Activated T-helper 9 cell treated with anti-CD3 and anti-CD28 coated beads, Interleukin-2, amount 50 U/mL, for 16 hours (primary cell): Measurements from ENCODE around the gene SCAF4.
"Not testable (repeated sequence)": the region's sequence is repeated elsewhere in the genome, so short reads cannot be mapped to it uniquely, and the experiment has no call there.

Experiments used
- DNase-seq: peaks from one replicate; pipeline ENCODE4 v3.0.0-alpha.2; 2020; ENCODE audit warnings: low read depth

Gene SCAF4

DNA sequence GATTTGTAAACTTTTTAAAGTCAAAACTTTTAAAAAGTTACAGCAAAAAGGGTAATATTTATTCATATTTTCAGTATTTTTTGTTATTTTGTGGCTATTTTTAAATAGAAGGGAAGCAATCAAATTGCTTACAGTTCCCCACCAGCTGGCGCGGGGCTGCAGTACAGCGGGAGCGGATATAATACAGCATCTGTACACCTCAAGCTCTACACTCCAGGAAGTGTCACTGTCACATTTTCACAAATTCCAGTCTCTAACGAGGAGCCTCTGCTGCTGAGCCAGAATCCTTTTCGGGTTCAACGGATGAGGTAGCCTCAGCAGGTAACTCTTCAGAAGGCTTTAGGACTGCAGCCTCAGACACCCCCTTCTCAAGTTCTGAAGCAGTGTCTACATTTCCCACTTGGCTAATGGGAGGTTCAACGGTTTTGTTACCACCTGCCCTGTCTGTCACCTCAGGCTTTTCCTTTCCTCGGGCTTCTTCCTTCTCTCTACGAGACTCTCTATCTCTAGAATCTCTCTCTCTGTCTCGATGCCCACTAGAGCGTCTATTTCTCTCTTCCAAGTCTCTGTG, 60.7 kb downstream of the SCAF4 start:
- no peak for DNase-seq

DNA sequence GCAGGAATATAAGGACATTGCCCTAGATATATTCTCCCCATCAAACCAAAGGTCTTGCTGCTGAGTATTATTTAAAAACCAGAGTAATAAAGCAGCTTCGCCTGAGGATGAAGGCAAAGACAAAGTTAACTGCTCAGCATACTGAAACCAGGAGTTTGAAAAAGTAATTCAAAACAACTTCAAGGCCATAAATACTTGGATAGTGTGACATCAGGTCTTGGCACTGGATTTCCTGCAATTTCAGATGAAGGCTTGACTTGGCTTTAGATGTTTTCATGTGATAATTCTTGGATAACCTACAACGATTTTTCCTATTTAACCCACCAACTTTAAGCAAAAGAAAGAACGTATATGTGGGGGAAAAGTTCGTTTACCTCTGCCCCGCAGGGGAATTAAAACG, 61.8 kb downstream of the SCAF4 start:
- DNase-seq, result no peak

DNA sequence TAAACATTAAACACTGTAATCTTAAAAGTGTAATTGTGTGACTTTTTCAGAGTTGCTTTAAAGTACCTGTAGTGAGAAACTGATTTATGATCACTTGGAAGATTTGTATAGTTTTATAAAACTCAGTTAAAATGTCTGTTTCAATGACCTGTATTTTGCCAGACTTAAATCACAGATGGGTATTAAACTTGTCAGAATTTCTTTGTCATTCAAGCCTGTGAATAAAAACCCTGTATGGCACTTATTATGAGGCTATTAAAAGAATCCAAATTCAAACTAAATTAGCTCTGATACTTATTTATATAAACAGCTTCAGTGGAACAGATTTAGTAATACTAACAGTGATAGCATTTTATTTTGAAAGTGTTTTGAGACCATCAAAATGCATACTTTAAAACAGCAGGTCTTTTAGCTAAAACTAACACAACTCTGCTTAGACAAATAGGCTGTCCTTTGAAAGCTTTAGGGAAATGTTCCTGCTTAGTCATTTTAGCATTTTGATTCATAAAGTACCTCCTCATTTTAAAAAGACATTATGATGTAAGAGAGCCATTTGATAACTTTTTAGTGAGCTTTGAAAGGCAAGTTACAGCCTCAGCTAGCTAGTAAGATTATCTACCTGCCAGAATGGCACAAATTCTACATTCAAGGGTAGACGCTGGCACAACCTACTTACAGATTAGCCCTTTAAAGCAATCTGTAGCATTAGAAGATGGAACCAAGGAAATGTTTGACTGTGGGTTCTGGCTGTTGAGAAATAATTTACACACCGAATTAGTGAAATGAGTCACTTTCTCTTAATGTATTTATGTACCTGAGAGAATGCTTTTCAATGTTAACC, 63.0 kb downstream of the SCAF4 start:
- DNase-seq, result no peak

DNA sequence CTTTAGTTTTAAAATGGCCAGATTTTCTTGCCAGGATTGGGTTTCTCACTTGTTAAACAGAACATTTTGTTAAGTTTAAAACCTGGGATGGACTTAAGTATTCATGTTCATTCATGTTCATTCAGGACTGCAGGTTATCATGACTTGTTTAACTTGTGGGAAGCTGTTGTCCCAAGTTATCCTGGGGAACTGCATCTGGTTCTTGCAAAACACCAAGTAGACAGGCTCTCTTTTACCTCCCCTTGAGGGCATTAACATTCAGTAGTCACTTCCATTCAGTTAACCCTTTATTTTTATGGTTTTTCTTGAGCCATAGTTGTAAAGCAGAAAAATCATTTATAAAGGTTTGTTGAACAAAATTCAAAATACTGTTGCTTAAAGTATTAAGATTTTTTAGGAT, 64.3 kb downstream of the SCAF4 start:
- no peak for DNase-seq

DNA sequence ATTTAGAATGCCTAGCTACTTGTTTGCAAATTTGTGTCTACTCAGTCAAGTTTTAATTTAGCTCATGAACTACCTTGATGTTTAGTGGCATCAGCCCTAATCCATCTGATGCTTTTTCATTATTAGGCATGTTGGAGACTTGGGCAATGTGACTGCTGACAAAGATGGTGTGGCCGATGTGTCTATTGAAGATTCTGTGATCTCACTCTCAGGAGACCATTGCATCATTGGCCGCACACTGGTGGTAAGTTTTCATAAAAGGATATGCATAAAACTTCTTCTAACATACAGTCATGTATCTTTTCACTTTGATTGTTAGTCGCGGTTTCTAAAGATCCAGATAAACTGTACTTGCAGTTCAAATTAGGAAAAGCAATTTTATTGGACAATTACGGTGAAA, 64.8 kb downstream of the SCAF4 start:
- DNase-seq, result no peak

GRCh38 chr21:31666445-31667010, 65.4 kb downstream of the SCAF4 start:
- DNase-seq, result no peak

DNA sequence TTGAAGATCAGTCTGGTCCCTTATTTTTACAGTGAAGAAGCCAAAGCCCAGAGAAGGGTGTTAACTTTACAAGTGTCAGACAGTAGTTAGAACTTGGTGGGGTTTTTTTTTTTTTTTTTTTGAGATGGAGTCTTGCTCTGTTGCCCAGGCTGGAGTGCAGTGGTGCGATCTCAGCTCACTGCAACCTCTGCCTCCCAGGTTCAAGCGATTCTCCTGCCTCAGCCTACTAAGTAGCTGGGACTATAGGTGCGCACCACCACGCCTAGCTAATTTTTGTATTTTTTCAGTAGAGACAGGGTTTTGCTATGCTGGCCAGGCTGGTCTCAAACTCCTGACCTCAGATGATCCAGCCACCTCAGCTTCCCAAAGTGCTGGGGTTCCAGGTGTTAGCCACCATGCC, 66.0 kb downstream of the SCAF4 start:
- DNase-seq, result not testable (repeated sequence)

GRCh38 chr21:31665397-31665796, 66.5 kb downstream of the SCAF4 start:
- DNase-seq, result no peak

DNA sequence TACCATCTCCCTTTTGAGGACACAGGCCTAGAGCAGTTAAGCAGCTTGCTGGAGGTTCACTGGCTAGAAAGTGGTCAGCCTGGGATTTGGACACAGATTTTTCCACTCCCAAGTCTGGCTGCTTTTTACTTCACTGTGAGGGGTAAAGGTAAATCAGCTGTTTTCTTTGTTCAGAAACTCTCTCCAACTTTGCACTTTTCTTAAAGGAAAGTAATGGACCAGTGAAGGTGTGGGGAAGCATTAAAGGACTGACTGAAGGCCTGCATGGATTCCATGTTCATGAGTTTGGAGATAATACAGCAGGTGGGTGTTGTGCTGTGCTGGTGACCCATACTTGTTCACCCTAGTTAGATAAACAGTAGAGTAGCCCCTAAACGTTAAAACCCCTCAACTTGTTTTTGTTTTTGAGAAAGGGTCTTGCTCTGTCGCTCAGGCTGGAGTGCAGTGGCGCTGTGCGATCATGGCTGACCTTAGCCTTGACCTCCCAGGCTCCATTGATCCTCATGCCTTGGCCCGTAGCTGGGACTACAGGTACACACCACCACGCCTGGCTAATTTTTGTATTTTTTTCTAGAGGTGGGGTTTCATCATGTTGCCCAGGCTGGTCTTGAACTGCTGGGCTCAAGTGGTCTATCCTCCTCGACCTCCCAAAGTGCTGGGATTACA, 68.2 kb downstream of the SCAF4 start:
- no peak for DNase-seq

- no peak for DNase-seq
Observed at GRCh38 chr21:31660591-31660990, 71.3 kb downstream of the SCAF4 start.

- DNase-seq, result no peak
Observed at GRCh38 chr21:31660259-31660565, 71.7 kb downstream of the SCAF4 start.

- DNase-seq, result peak; percentile 94
Observed at GRCh38 chr21:31659536-31660258, 72.2 kb downstream of the SCAF4 start, which contains the start of gene SOD1. Gene SOD1 (plus strand): TSS chr21:31659693. CDS start chr21:31659770, 77 bp downstream.

GRCh38 chr21:31659286-31659535, 72.7 kb downstream of the SCAF4 start:
- DNase-seq, result no peak

- DNase-seq, result no peak
Observed at GRCh38 chr21:31658053-31658452, 73.9 kb downstream of the SCAF4 start.

DNA sequence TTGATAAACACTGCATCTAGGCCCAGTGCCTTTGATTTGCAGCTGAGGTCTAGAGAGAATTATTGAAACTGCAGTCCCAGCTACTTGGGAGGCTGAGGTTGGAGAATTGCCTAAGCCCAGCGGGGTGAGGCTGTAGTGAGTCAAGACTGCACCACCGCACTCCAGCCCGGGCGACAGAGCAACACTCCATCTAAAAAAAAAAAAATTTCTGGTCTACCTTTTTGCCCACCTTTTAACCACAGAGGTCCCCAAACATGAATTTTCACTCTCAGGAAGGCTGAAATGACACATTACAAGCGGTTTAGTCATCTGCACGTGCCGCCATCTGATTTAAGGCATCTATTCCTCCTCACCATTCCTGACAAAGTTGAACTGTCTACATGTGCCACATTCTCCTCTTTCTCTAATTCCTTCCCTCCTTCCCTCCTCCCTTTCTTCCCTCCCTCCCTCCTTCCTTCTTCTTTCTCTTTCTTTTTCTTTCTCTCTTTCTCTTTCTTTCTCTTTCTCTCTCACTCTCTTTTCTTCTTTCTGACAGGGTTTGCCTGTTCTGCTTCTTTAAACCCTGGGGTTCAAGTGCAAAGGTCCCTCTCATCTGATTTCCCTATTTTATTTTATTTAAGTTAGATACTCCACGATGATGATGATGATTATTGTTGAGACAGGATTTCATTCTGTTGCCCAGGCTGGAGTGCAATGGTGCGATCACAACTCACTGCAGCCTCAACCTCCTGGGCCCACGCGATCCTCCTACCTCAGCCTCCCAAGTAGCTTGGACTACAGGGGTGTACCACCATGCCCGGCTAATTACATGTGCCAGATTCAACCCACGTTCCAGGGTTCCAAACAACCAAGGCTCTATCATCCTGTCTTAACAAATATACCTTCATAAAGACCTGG, 75.5 kb downstream of the SCAF4 start:
- peak; percentile 28 for DNase-seq

DNA sequence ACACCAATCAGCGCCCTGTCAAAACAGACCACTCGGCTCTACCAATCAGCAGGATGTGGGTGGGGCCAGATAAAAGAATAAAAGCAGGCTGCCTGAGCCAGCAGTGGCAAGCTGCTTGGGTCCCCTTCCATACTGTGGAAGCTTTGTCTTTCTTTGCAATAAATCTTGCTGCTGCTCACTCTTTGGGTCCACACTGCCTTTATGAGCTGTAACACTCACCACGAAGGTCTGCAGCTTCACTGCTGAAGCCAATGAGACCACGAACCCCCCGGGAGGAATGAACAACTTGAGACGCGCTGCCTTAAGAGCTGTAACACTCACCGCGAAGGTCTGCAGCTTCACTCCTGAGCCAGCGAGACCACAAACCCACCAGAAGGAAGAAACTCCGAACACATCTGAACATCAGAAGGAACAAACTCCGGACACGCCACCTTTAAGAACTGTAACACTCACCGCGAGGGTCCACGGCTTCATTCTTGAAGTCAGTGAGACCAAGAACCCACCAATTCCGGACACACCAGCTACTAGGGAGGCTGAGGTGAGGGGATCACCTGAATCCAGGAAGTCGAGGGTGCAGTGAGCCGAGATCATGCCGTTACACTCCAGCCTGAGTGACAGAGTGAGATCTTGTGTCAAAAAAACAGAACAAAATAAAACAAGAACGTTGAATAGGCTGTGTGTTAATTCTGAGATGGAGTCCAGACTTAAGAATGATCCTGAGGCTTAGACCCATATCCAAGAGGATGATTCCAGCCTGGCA, 76.9 kb downstream of the SCAF4 start:
- DNase-seq, result not testable (repeated sequence)

DNA sequence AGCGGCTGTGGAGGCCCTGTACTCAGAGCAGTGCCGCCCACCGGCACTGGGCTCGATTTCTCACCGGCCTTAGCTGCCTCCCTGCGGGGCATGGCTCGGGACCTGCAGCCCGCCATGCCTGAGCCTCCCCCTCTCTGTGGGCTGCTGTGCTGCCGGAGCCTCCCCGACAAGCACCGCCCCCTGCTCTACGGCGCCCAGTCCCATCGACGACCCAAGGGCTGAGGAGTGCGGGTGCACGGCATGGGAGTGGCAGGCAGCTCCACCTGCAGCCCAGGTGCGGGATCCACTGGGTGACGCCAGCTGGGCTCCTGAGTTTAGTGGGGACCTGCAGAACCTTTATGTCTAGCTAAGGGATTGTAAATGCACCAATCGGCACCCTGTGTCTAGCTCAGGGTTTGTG, 77.6 kb downstream of the SCAF4 start:
- DNase-seq, result no peak

GRCh38 chr21:31651491-31651890, 80.4 kb downstream of the SCAF4 start:
- DNase-seq, result not testable (repeated sequence)

DNA sequence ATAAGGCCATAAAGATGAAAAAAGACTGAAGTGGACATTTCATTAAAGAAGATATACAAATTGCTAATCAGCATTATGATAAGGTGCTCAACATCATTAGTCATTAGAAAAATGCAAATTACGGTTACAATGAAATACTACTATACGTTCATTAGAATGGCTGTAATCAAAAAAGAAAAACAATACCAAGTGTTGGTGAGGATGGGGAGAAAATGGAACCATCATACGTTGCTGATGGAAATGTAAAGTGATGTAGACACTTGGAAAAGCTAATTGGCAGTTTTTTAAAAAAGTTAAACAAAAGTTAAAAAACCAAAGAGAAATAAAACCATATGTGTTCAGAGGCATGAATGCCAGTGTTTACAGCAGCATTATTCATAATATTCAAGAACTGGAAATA, 81.0 kb downstream of the SCAF4 start:
- DNase-seq, result no peak

GRCh38 chr21:31647650-31648049, 84.3 kb downstream of the SCAF4 start:
- no peak for DNase-seq

- DNase-seq, result no peak
Observed at GRCh38 chr21:31644643-31645042, 87.3 kb downstream of the SCAF4 start.
